Stomach (tissue), 9 donors: ENCODE measurements around the gene UGT2B11. TPM values are rescaled to one million over a fixed set of nuclear protein-coding genes. Genes with fewer than 3 reads are reported as not detected.

Source experiments
- DNase-seq, 2 donors: peaks; one replicate each; pipeline versions ENCODE4 v3.0.0 to v3.0.0-alpha.2; 2013 to 2019
- H3K27ac ChIP-seq, 5 donors: fragments of 200-600 bp in 4 of 5; sonication (generic) in 4 of 5; one replicate each; pipeline ENCODE4 v1.5.1; 2013 to 2019; ENCODE audit warnings: mild to moderate bottlenecking in 1 of 5, moderate library complexity in 1 of 5
- H3K27me3 ChIP-seq, 3 donors: fragments of 200-600 bp; sonication (generic); one replicate each; pipeline ENCODE4 v1.5.1; 2017 to 2019; ENCODE audit warnings: mixed run types in 1 of 3
- H3K36me3 ChIP-seq, 4 donors: fragments of 200-600 bp; sonication (generic); 1 replicate in 3 of 4; 2 replicates in 1 of 4; pipeline ENCODE4 v1.5.1; 2016 to 2019
- H3K4me1 ChIP-seq, 4 donors: fragments of 200-600 bp; sonication (generic); one replicate each; pipeline ENCODE4 v1.5.1; 2016 to 2019
- H3K4me3 ChIP-seq, 4 donors: fragments of 200-600 bp; sonication (generic) in 3 of 4; one replicate each; pipeline ENCODE4 v1.5.1; 2016 to 2019; ENCODE audit warnings: mild to moderate bottlenecking in 1 of 4
- H3K9me3 ChIP-seq, 4 donors: fragments of 200-600 bp; sonication (generic); one replicate each; pipeline ENCODE4 v1.5.1; 2016 to 2019
- EP300 ChIP-seq: sonication (generic); formaldehyde crosslinking; IDR thresholded peaks from one replicate; pipeline ENCODE4 v1.6.1; 2017; ENCODE audit warnings: antibody characterized with exemption
- POLR2A ChIP-seq, 4 donors: fragments of 450-650 bp; IDR thresholded peaks; one replicate each; pipeline ENCODE4 v1.6.1; 2016; ENCODE audit warnings: antibody characterized with exemption in 4 of 4, control low read depth in 2 of 4, mild to moderate bottlenecking in 1 of 4, moderate library complexity in 1 of 4
- POLR2AphosphoS5 ChIP-seq, 3 donors: sonication (generic); formaldehyde crosslinking; IDR thresholded peaks; one replicate each; pipeline ENCODE4 v1.6.1; 2016; ENCODE audit warnings: antibody characterized with exemption in 3 of 3
- WGBS, 5 donors: extraction: QIAGEN DNeasy Blood & Tissue Kit in 3 of 5; methylation state at CpG; one replicate each; pipeline versions ENCODE4 v1.1.5 to v1.1.7; 2013 to 2018; 5-methylcytosine and 5-hydroxymethylcytosine counted together
- intact Hi-C: fragments of 100-400 bp; cut with DNase I; formaldehyde crosslinking; loops from one replicate; pipeline ENCODE4 v1.15.1; 2023; ENCODE audit warnings: low total_unique reads
- polyA plus RNA-seq, 3 donors: library from polyadenylated mRNA; stranded (reverse); fragments of 200-250 nt; gene quantifications; one replicate each; pipeline ENCODE4 v1.2.3, GENCODE V29; 2013
- total RNA-seq, 5 donors: library from RNA; depleted of rRNA; stranded (reverse); fragments of >200 nt; gene quantifications; one replicate each; pipeline versions ENCODE4 v1.1.0 to v1.2.3, GENCODE V29; 2014 to 2016
- TF ChIP-seq, protein P1 (sequence below), 7 experiments: fragments of 450-650 bp in 4 of 7; fragments of 200-600 bp in 3 of 7; sonication (generic) in 3 of 7; IDR thresholded peaks; one replicate each; pipeline ENCODE4 v1.5.1; 2016 to 2019; ENCODE audit warnings: antibody characterized with exemption in 7 of 7, control low read depth in 2 of 7, mild to moderate bottlenecking in 1 of 7
- donor health status: healthy with polysubstance abuse.
- donor health status: Bipolar disorder and iron deficiency.
- donor health status: healthy.

The UGT2B11 gene
- total and polyA plus RNA-seq, 8 donors: 0.29 TPM; not detected in 7

DNA sequence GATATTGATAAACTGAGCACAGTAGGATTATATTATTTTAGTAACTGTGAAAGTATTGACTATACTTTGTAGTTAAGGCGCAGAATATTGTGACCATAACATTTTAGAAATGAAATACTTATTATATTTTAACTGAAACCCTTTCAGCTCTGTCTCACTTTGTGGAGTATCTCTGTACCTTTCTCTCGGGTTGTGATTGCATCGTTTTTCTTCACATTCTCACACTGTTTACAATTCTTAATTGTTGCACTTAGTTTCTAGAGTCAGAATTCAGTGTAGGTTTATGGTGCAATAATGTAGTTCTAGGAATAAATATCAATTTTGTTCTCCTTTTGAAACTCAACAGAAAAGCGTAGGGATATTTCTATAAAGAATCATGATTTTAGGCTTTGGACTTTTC lies 60.5 kb downstream of the UGT2B11 start:
- Histone ChIP-seq H3K36me3 (no peaks in the 10 kb centered on the region), H3K27ac (no peak overlapping the region), H3K4me1 (no peaks in the 10 kb centered on the region), H3K4me3 (no peak overlapping the region), H3K9me3 (no peaks in the 10 kb centered on the region), H3K27me3 (no peaks in the 10 kb centered on the region)
- 84 to 90% (median 86%) methylated on average over 4 of the region's 4 CpGs for WGBS, 5 donors
- TF ChIP-seq, protein P1, sequence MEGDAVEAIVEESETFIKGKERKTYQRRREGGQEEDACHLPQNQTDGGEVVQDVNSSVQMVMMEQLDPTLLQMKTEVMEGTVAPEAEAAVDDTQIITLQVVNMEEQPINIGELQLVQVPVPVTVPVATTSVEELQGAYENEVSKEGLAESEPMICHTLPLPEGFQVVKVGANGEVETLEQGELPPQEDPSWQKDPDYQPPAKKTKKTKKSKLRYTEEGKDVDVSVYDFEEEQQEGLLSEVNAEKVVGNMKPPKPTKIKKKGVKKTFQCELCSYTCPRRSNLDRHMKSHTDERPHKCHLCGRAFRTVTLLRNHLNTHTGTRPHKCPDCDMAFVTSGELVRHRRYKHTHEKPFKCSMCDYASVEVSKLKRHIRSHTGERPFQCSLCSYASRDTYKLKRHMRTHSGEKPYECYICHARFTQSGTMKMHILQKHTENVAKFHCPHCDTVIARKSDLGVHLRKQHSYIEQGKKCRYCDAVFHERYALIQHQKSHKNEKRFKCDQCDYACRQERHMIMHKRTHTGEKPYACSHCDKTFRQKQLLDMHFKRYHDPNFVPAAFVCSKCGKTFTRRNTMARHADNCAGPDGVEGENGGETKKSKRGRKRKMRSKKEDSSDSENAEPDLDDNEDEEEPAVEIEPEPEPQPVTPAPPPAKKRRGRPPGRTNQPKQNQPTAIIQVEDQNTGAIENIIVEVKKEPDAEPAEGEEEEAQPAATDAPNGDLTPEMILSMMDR (IDR thresholded peaks at IDR 0.05): no peak
- no peak for TF ChIP-seq EP300
- no peak for TF ChIP-seq POLR2AphosphoS5 (IDR thresholded peaks at IDR 0.05)
- TF ChIP-seq POLR2A (IDR thresholded peaks at IDR 0.05): no peak
- intact Hi-C loops: no loop called here
- no peak for DNase-seq

Other genes with a start within 250 kb of the UGT2B11 start
- 1 to 10 TPM in 1 of 5 donors, under 1 TPM in 1, not detected in 3; 0.43 to 1.8 TPM for gene UGT2B7, start 118.3 kb downstream of the UGT2B11 start, total RNA-seq
- gene UGT2B7, start 118.3 kb downstream of the UGT2B11 start, polyA plus RNA-seq: under 1 TPM in 2 of 3 donors, not detected in 1; 0.08 to 0.25 TPM
- gene UGT2B28, start 65.7 kb upstream of the UGT2B11 start, total RNA-seq: not detected
- gene UGT2B28, start 65.7 kb upstream of the UGT2B11 start, polyA plus RNA-seq: not detected